Keratinocyte (primary cell): ENCODE data around the gene SCN1B. TPM values are rescaled to one million over a fixed set of nuclear protein-coding genes. Genes with fewer than 3 reads are reported as not detected.

ENCODE experiments used
- DNase-seq: peaks from one replicate; pipeline ENCODE4 v3.0.0-alpha.2; 2011; ENCODE audit warnings: low read depth, missing footprints, low spot score
- FAIRE-seq: peaks from 2 replicates; lab custom pipeline; 2011; peaks lifted over from hg19 to GRCh38; lab: Jason Lieb, UNC
- H2AFZ ChIP-seq: 2 replicates; pipeline ENCODE4 v1.6.0; 2012; ENCODE audit warnings: low read length, control low read depth, inconsistent platforms; ENCODE audit not compliant: control insufficient read depth
- H3K27ac ChIP-seq: 2 replicates; pipeline ENCODE4 v1.5.1; 2011; ENCODE audit warnings: low read length; ENCODE audit not compliant: control insufficient read depth, insufficient read depth
- H3K27me3 ChIP-seq: 3 replicates; pipeline ENCODE4 v1.6.0; 2011; ENCODE audit warnings: low read length; ENCODE audit not compliant: control insufficient read depth, insufficient read depth; ENCODE audit errors: extremely low read depth
- H3K36me3 ChIP-seq, 2 experiments: 2 replicates in 1 of 2; 3 replicates in 1 of 2; pipeline ENCODE4 v1.5.1; 2011; ENCODE audit warnings: low read length in 2 of 2, mild to moderate bottlenecking in 1 of 2; ENCODE audit not compliant: control insufficient read depth in 2 of 2, insufficient read depth in 2 of 2; ENCODE audit errors: extremely low read depth in 1 of 2
- H3K4me1 ChIP-seq: 3 replicates; pipeline ENCODE4 v1.5.1; 2011; ENCODE audit warnings: low read length; ENCODE audit not compliant: control insufficient read depth, insufficient read depth; ENCODE audit errors: extremely low read depth
- H3K4me2 ChIP-seq: 3 replicates; pipeline ENCODE4 v1.6.0; 2011; ENCODE audit warnings: low read depth, low read length; ENCODE audit not compliant: control insufficient read depth, insufficient read depth; ENCODE audit errors: extremely low read depth
- H3K4me3 ChIP-seq, 3 experiments: fragments of 200-600 bp in 1 of 3; sonication (generic) in 1 of 3; 2 replicates in 2 of 3; 3 replicates in 1 of 3; pipeline ENCODE4 v1.5.1; 2011 to 2016; ENCODE audit warnings: low read length in 3 of 3, mild to moderate bottlenecking in 3 of 3, control low read depth in 2 of 3, inconsistent platforms in 1 of 3, low read depth in 1 of 3, mixed read lengths in 1 of 3, mixed run types in 1 of 3, moderate library complexity in 1 of 3; ENCODE audit not compliant: control insufficient read depth in 2 of 3, insufficient read depth in 2 of 3; ENCODE audit errors: extremely low read depth in 1 of 3
- H3K79me2 ChIP-seq: 2 replicates; pipeline ENCODE4 v1.6.0; 2012; ENCODE audit warnings: low read length; ENCODE audit not compliant: control insufficient read depth, insufficient read depth
- H3K9ac ChIP-seq: 3 replicates; pipeline ENCODE4 v1.6.0; 2011; ENCODE audit warnings: low read length; ENCODE audit not compliant: control insufficient read depth, insufficient read depth; ENCODE audit errors: extremely low read depth
- H3K9me1 ChIP-seq: 3 replicates; pipeline ENCODE4 v1.6.0; 2011; ENCODE audit warnings: low read length; ENCODE audit not compliant: control insufficient read depth, insufficient read depth; ENCODE audit errors: extremely low read depth
- H3K9me3 ChIP-seq: 2 replicates; pipeline ENCODE4 v1.5.1; 2012; ENCODE audit warnings: low read depth, low read length; ENCODE audit not compliant: control insufficient read depth
- H4K20me1 ChIP-seq: 3 replicates; pipeline ENCODE4 v1.6.0; 2011; ENCODE audit warnings: low read length; ENCODE audit not compliant: control insufficient read depth, insufficient read depth; ENCODE audit errors: extremely low read depth
- EZH2 ChIP-seq: IDR thresholded peaks from one replicate; pipeline ENCODE4 v1.6.1; 2012; ENCODE audit warnings: inconsistent platforms, mild to moderate bottlenecking, low read length, moderate library complexity
- dilution Hi-C: fragments of 300-500 bp; cut with MboI; formaldehyde crosslinking; loops from one replicate; pipeline ENCODE4 v1.7.0; 2020; ENCODE audit warnings: low sequenced_read_pairs; ENCODE audit not compliant: extremely low pct_ligation_motif_present
- polyA plus RNA-seq, 5 experiments: library from polyadenylated mRNA; depleted of rRNA in 3 of 5; stranded (reverse) in 3 of 5; stranded (forward) in 1 of 5; unstranded in 1 of 5; fragments of >200 nt; gene quantifications; 1 replicate in 1 of 5; 2 replicates in 3 of 5; 3 replicates in 1 of 5; pipeline versions ENCODE4 v1.2.1 to v1.2.3, GENCODE V29; 2011 to 2012; ENCODE audit warnings: missing spikeins in 2 of 5, low read depth in 1 of 5, low replicate concordance in 1 of 5
- TF ChIP-seq, protein P1 (sequence below), 3 experiments: IDR thresholded peaks in 1 of 3; conservative IDR thresholded peaks in 1 of 3; optimal IDR thresholded peaks in 1 of 3; 2 replicates in 2 of 3; 3 replicates in 1 of 3; pipeline versions ENCODE3 to v1.5.1; 2011; ENCODE audit warnings: low read length in 3 of 3, mild to moderate bottlenecking in 3 of 3, moderate library complexity in 2 of 3, control low read depth in 1 of 3, inconsistent platforms in 1 of 3; ENCODE audit not compliant: insufficient read depth in 2 of 3; ENCODE audit errors: extremely low read depth in 1 of 3

SCN1B gene
- polyA plus RNA-seq, 1 donor (not counting 4 experiments of a cell fraction or from before 2014, with no cell fraction given) = 0.30 TPM

- Histone ChIP-seq H3K4me3 (peak overlapping the region in 1 of 3 experiments; percentile 13), H3K9me3 (no peaks in the 10 kb centered on the region), H3K27me3 (peaks cover 37% of the 10 kb centered on the region), H3K9me1 (no peaks in the 10 kb centered on the region), H4K20me1 (no peaks in the 10 kb centered on the region), H3K4me2 (peak overlapping the region; percentile 56), H3K27ac (no peak overlapping the region), H3K9ac (no peak overlapping the region), H2AFZ (no peak overlapping the region), H3K4me1 (peaks cover 3% of the 10 kb centered on the region), H3K79me2 (no peaks in the 10 kb centered on the region), H3K36me3 (peaks cover 6 to 9% of the 10 kb centered on the region in 2 experiments)
- TF ChIP-seq, protein P1, sequence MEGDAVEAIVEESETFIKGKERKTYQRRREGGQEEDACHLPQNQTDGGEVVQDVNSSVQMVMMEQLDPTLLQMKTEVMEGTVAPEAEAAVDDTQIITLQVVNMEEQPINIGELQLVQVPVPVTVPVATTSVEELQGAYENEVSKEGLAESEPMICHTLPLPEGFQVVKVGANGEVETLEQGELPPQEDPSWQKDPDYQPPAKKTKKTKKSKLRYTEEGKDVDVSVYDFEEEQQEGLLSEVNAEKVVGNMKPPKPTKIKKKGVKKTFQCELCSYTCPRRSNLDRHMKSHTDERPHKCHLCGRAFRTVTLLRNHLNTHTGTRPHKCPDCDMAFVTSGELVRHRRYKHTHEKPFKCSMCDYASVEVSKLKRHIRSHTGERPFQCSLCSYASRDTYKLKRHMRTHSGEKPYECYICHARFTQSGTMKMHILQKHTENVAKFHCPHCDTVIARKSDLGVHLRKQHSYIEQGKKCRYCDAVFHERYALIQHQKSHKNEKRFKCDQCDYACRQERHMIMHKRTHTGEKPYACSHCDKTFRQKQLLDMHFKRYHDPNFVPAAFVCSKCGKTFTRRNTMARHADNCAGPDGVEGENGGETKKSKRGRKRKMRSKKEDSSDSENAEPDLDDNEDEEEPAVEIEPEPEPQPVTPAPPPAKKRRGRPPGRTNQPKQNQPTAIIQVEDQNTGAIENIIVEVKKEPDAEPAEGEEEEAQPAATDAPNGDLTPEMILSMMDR (optimal IDR thresholded peaks at IDR 0.05 in 1 of 3, IDR thresholded peaks at IDR 0.05 in 1 of 3, conservative IDR thresholded peaks at IDR 0.05 in 1 of 3; ENCODE audit: extremely low read depth in 1 of 3, insufficient read depth in 2 of 3, low read length in 3 of 3) = no peak
- no peak for TF ChIP-seq EZH2
- dilution Hi-C loops = no loop called here
- DNase-seq = no peak
- FAIRE-seq = no peak
Measured at GRCh38 chr19:35029737-35030256, 473 bp upstream of the SCN1B start.

- no peaks in the 10 kb centered on the region for H3K79me2 ChIP-seq
- no peaks in the 10 kb centered on the region for H4K20me1 ChIP-seq
- H3K4me1 ChIP-seq = peaks cover 3% of the 10 kb centered on the region
- FAIRE-seq (peak; percentile 29), DNase-seq (no peak)
- peak overlapping the region; percentile 46 for H3K4me2 ChIP-seq
- H3K27ac ChIP-seq = no peak overlapping the region
- TF ChIP-seq EZH2 = peak; percentile 88
- TF ChIP-seq, protein P1 (optimal IDR thresholded peaks at IDR 0.05 in 1 of 3, IDR thresholded peaks at IDR 0.05 in 1 of 3, conservative IDR thresholded peaks at IDR 0.05 in 1 of 3; ENCODE audit: extremely low read depth in 1 of 3, insufficient read depth in 2 of 3, low read length in 3 of 3) = no peak
- H3K9me3 ChIP-seq = no peaks in the 10 kb centered on the region
- no peak overlapping the region for H3K9ac ChIP-seq
- H3K9me1 ChIP-seq = no peaks in the 10 kb centered on the region
- dilution Hi-C loops = no loop called here
- H3K27me3 ChIP-seq = peaks cover 38% of the 10 kb centered on the region
- peak overlapping the region in 2 of 3 experiments; percentile 23 to 27 for H3K4me3 ChIP-seq
- H2AFZ ChIP-seq = no peak overlapping the region
- H3K36me3 ChIP-seq = peaks cover 0 to 5% of the 10 kb centered on the region in 2 experiments
Measured at GRCh38 chr19:35031072-35031881, 1.0 kb downstream of the SCN1B start.
